ENCODE results near the gene CNTN2.
A peak's percentile ranks its signal among the peaks of the same experiment; 100 is the strongest.

Gene CNTN2, protein sequence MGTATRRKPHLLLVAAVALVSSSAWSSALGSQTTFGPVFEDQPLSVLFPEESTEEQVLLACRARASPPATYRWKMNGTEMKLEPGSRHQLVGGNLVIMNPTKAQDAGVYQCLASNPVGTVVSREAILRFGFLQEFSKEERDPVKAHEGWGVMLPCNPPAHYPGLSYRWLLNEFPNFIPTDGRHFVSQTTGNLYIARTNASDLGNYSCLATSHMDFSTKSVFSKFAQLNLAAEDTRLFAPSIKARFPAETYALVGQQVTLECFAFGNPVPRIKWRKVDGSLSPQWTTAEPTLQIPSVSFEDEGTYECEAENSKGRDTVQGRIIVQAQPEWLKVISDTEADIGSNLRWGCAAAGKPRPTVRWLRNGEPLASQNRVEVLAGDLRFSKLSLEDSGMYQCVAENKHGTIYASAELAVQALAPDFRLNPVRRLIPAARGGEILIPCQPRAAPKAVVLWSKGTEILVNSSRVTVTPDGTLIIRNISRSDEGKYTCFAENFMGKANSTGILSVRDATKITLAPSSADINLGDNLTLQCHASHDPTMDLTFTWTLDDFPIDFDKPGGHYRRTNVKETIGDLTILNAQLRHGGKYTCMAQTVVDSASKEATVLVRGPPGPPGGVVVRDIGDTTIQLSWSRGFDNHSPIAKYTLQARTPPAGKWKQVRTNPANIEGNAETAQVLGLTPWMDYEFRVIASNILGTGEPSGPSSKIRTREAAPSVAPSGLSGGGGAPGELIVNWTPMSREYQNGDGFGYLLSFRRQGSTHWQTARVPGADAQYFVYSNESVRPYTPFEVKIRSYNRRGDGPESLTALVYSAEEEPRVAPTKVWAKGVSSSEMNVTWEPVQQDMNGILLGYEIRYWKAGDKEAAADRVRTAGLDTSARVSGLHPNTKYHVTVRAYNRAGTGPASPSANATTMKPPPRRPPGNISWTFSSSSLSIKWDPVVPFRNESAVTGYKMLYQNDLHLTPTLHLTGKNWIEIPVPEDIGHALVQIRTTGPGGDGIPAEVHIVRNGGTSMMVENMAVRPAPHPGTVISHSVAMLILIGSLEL

DNA sequence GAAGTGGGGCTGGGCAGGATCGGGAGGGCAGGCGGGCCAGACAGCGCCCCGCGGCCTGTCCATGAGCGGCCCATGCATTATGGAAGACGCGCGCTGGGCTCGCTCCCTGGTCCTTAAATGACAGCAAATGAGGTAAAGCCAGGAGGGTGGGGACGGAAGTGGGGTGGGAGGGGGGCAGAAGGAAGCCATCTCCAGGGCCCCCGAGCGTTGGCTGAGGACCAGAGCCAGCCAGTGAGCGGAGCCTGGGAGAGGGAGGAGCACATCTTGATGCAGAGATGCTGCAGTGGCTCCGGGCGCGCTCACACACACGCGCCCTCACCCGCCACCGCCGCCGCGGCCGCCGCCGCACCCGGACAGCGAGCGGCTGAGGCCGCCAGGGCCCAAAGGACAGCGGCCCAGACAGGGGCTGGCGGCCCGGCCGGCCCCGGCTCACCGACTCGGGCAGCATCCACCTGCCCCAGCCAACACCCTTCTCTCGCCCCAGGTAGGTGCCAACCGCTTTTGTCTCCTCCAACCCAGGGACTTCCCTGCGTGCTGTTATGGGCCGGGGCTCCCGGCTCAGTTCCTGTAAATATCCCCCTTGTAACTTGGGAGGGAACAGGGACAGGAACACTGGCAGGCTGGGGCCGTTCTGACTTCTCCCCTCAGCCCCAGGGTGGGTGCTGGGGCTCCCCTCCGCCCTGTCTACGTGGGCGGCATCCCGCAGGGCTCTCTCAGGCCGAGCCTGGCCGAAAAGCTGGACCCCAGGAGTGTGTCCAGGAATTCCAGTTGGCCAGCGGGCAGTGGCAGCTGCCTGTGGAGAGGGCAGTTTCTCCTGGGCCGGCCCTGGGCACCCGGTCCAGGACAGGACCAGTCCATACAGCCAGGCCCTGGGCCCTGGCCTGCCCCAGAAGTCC, at the start of gene CNTN2:
TSS of gene CNTN2 (plus strand) at position 302 of the 896 bp plus-strand sequence. CDS start 9,974 bp downstream, outside the sequence.
- peak; percentile 77 for DNase-seq (ENCODE audit: low spot score)

DNA sequence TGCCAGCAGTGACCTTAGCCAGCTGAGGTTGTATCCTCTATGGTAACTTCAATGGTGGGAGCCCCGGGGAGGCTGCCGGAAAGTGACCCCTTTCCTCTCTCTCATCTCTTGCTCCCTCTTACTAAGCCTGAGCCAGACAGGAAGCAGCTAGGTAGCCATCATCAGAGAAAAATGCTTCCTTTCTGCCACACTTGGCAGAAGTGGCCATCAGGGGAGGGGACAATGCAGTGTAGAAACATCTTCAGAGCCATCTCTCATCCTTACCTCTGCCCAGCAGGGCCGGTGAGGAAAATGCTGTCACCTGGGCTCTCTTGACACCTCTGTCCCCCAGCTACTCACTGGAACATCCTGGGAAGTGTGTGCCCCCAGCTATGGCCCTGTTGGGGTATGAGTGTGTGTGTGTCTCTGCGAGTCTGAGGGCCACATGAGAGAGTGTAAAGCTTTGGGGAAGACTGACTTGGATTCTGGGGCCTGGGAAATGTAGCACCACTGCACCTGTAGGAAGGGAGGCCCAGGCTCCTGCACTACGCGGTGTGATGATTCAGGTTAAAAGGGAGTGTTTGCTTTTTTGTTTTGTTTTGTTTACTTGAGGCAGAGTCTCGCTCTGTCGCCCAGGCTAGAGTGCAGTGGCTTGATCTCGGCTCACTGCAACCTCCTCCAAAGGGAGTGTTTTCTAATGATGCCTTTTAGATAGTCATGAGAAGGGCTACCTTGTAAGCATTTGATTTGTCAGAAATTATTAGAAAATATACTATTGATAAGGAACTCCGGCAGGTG, 48.7 kb upstream of the CNTN2 start:
- DNase-seq (ENCODE audit: low spot score): no peak

DNA sequence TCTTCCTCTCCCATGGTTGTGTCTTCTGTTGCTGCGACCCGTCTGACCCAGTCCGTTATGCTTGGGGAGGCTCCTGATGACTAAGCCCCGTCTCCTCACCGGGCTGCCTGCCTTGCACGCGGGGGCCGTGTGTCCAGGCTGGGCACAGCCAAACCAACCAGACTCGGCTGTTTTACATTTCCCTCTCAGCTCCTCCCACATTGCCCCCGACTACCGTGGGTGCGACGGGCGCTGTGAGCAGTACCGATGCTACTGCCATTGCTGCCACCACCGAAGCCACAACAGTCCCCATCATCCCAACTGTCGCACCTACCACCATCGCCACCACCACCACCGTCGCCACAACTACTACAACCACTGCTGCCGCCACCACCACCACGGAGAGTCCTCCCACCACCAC, 46.0 kb upstream of the CNTN2 start:
- DNase-seq (ENCODE audit: low spot score): no peak

DNA sequence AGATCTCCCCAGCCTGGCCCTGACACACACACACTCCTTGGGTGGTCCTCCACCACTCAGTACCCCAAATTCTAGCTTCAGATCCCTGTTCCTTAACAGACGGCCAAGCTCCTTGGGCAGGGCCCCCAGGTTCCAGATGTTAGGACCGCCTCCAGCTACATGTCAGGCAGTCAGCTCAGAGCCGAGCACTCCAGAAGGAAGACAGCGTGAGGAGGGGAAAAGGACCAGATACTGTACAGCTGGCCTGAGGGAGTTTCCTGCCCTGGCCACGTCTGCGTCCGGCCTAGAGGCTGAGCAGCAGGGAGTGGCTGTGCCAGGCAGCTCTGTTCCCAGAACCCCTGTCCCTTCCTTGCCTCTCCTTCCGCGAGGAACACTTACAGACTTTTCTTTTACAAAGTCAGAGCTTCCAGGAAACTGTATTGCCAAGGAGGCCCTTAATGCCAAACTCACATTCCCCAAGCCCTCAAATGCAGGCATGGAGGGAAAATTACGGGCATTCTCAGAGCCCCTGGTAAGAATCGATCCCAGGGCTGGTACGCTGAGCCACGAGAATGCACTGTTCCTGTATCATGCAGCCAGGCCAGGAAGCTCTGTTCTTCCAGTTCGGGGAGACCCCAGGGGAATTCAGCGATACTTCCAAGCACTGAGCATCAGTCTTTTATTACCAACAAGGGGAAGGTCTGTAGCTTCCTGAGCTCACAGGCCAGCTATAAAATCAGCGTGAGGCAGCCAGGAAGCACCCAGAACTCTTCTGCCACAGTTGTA, 45.2 kb upstream of the CNTN2 start:
- DNase-seq (ENCODE audit: low spot score): no peak

DNA sequence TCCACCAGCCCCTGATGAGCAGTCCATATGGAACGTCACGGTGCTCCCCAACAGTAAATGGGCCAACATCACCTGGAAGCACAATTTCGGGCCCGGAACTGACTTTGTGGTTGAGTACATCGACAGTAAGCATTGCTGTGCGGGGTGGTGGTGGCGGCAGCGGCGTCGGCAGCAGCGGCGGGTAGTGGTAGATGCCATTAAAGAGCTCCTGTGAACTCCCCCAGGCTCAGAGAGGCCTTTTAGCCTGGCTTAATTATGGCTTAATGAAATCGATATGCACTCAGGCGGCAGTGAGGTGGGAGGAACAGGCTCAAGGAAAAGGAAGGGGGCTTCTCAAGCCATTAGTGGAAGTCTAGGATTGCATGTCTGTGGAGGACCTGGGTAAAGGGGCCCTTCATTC, 41.9 kb upstream of the CNTN2 start:
- no peak for DNase-seq (ENCODE audit: low spot score)

DNA sequence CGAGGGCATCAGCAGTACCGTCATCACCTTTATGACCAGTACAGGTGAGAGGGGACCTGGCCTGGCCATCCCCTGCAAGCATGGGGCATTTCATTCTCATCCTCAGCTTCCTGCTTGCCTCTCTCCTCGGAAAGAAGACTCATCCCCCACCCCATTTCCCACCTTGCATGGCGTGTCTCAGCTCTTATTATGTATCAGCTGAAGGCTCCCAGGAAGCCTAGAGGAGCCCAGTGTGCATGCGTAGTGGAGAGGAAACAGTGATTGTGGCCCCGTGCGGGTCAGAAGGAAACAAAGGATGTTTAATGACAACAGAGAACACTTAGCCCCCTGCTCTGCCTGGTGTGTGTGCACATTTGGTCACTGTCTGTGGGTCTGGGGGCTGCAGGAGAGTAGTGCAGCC, 40.3 kb upstream of the CNTN2 start:
- no peak for DNase-seq (ENCODE audit: low spot score)

DNA sequence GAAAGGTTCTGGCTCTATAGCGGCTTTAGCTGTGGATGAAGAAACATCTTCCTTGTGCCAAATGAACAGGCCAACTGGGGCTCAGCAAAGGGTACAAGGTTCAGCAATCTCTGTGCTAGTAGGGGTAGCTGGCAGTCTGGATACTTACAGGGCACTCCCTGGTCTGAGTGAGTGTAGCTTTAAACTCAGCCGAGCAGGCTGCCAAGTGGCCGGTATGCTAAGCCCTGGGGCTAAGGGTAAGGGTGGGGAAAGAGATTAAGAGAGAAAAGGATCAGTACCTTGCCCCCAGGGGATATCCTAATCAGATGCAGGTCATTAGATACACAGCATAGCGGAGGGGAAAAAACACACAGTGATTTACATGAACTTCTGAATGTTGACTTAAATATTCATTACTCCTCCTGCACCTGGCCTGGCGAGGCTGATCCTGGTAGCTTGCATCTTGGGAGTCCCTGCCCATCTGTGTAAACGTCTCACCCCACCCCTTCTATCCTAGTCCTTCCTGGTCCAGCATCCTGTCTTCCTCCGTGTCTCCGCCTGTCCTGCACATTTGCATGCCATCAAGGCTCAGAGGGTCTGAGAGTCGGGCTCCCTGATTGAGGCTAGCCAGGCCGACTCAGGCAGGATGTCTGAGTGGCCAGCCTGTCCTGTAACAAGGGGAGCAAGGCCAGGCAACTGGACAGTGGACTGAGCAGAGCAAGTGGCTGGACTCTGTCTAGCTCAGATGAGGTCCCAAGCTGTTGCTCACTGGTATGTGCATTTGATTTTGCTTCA, 39.5 kb upstream of the CNTN2 start:
- no peak for DNase-seq (ENCODE audit: low spot score)

DNA sequence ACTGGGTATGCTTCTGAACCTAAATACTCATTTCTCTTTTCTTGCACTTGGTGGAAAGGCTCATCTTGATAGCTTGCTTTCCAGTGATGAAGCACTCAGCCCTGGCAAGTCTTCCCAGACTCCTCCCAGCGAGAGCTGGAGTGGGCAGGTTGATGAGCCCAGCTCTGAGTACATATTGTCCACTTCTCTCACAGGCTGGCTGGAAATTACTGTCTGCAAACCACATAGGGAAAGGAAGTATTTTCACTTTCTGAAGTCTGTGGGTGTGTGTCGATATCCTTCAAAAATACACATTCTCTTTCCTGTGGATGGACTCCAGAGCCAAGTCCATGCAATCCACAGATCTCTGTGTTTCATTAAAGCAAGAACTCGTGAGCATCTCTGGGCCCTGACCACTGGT, 38.7 kb upstream of the CNTN2 start:
- DNase-seq (ENCODE audit: low spot score): no peak

DNA sequence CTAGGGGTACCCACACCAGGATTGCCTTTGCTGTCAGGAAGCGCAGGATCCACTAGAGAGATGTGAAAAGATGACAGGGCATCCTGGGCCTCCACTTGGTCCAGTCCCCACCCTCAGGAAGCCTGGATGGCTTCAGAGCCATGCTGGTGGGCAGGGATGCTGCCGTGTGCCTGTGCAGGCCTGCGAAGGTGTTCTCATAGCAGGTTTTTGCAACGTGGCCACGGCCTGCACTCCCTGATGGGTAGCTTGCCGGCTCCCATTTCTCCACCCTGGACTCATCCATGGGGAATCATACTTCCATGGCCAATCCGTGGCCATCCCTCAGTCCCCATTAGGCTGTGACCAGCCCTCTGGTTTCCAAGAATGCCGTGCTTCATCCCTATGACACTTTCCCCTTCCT, 34.1 kb upstream of the CNTN2 start:
- no peak for DNase-seq (ENCODE audit: low spot score)

DNA sequence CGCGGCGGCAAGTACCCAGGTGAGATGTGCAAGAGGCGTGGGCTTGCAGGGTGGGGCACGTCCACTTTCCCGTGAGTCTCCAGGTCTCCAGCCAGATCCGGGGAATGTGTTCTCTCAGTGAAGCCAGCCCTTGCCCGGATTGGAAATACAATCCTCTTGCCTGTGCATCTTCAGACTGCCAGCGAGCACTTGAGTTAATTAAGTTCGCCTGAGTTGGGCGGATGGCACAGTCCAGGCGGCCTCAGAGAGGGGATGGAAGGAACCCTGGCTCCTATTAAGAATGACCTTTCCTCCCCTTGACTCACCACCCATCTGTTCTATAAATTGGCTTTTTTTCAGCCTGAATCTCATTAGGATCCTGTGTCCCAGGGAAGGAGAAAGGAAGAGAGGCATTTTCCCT, 33.3 kb upstream of the CNTN2 start:
- DNase-seq (ENCODE audit: low spot score): no peak

DNA sequence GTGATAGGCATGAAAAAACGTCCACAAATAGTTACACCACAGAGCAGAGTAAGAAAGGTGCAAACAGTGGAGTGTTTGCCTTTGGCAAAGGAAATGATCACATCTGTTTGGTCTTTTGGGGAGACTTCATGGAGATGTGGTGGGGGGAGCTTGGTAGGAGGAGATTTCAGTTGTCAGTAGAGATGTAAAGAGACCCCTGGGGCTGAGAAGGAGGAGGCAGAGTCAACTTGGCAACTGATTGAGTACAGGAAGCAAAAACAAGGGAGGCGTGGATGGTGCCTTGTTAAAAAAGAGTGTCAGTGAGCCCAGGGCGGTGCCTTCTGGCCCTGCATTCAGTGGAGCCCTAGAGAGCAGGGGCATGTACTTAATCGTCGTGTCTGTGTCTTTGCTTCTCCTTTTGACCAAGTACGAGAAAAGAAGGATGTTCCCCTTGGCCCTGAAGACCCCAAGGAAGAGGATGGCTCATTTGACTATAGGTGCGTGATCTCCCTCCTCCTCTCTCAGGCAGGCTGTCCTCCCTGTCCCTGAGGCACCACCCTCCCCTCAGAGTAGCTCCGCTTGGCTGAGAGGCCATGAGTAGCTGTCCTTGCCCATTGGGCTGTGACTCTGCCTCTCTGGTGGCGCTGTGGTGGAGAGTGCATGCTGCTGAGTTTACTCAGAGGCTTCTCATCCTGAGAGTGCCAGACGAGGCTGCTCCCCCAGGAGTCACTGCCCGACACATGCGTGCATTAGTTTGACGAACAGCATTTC, 30.4 kb upstream of the CNTN2 start:
- DNase-seq (ENCODE audit: low spot score): no peak

DNA sequence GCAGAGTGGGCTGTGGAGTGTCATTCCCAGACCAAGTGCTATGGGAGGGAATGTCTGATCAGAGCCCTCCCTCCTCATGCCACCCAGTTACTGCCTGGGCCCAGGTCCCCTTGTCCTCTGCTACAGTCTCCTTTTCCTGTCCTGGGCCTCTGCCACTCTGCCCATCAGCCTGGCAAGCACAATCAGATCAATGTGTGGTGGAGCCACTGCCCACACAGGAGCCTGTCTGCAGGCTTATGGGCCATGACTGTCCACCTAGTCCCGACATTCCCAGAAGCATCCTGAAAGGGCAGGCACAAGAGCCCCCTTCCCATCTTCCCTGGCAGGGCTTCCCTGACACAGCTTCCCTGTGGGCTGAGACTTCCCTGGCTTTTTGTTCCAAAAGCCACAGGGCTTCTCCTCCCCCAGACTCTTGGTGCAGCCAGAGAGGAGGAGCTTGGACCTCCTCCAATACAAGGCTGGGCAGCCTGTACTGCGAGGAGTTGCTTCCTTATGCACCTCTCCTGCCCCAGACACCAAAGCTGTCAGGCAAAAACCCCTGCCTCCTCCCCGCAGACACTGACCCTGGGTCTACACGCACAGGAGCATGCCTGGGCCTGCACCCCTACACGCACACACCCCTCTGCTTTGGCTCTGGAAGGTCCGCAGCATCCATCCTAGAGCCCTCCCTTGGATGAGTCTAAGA, 29.2 kb upstream of the CNTN2 start:
- DNase-seq (ENCODE audit: low spot score): peak; percentile 59

DNA sequence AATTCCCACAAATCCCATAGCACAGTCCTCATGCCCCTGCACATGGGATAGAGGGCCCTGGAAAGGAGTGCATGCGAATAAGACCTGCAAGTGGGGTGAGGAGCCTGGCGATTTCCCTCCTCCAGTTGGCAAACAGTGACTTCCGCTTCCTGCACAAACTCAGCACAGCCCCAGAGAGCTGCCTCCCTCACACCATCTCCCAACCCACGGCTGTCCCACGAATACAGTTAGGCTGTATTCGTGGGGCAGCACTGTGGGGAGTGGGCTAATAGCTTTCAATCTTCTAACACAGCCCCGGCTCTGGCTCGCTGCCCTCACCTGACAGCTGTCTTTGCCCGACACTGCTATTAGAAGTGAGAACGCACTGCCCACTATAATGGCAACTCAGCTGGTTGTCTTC, 28.2 kb upstream of the CNTN2 start:
- DNase-seq (ENCODE audit: low spot score): peak; percentile 49

DNA sequence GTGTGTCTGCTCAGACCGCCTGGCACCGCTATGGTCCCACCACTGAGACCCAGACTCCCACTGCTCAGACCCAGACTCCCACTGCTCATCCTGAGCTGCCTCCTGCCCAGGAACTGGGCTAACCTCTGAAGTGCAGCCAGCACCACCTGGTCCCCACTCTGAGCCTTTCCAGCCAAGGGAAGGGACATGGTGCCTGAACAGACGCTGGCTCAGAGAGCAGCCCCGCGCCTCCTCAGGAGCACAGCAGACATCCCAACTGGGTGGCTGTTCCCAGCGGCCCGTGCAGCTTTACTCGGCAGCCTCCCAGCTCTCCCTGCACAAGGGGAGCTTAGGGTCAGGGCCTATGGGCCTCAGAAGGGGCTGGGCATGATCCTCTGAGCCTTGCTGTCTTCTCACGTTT, 27.8 kb upstream of the CNTN2 start:
- peak; percentile 76 for DNase-seq (ENCODE audit: low spot score)

DNA sequence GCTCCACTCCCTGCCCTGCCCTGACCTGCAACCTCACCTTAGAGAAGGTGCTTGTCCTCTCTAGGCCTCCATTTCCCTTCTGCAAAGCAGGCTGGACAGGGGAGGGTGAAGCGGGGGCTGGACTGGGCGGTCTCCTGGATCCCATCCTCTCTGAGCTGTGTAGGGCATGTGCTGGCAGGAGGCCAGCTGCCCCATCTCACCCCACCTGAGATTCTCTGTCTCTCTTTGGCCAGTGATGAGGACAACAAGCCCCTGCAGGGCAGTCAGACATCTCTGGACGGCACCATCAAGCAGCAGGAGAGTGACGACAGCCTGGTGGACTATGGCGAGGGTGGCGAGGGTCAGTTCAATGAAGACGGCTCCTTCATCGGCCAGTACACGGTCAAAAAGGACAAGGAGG, 26.9 kb upstream of the CNTN2 start:
- DNase-seq (ENCODE audit: low spot score): no peak

DNA sequence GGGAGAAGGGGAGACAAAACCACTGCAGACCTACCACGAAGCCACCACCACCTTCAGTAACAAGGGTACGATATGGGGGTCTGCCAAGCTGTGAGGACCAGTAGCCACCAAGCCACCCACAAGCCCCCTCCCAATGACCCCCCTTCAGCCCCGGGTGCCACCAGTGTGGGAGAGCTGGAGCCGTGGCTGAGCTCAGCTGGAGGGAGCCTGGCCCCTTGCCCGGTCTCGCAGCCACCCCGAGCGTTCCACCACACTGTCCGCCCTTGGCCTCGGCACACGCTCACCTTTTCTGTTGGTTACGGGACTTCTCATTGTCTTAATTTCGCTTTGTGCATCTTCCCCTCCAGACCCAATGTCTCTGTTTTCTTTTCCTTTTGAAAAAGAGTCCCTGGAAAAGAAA, 26.4 kb upstream of the CNTN2 start:
- no peak for DNase-seq (ENCODE audit: low spot score)

DNA sequence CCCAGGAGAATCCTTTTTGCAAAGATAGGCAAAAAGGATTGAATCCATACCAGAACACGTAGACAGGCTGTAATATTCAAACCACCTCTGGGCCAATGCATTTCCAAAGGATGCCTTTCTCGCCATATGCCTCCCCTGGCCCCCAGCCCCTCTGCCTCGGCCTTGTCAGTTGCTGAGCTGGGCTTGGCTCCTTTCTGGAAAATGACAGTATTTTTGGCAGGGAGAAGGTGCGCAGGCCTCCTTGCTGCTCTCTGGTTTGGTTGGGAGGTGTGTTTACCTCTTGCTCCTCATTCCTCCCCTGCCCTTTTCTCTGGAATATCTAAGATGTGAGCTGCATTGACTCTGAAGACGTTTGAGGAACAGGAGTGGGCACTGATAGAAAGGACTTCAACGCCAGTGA, 26.0 kb upstream of the CNTN2 start:
- DNase-seq (ENCODE audit: low spot score): peak; percentile 53

DNA sequence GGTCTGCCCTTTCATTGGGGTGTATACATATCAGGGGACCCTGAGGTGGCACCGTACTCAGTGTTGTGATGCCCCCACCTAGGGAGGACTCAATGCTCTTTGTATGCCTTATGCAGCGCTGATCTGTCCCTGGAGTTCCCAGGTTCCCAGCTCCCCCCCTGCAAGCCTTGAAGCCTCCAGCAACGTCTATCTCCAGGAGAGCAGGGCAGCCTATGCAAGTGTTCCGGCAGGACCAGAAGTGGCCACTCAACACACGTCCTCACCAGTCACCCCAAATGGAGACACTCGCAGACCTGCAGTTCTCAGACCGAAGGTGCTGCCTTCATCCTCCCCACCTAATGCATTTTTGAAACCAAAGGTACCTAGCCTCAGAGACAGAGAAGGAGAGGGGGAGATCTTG, 25.2 kb upstream of the CNTN2 start:
- DNase-seq (ENCODE audit: low spot score): no peak

All from cerebellar cortex (tissue), 1 donor.